ENCODE data around the gene HEY2.
"Not testable (repeated sequence)": the region's sequence is repeated elsewhere in the genome, so short reads cannot be mapped to it uniquely, and the experiment has no call there.

Gene HEY2

DNA sequence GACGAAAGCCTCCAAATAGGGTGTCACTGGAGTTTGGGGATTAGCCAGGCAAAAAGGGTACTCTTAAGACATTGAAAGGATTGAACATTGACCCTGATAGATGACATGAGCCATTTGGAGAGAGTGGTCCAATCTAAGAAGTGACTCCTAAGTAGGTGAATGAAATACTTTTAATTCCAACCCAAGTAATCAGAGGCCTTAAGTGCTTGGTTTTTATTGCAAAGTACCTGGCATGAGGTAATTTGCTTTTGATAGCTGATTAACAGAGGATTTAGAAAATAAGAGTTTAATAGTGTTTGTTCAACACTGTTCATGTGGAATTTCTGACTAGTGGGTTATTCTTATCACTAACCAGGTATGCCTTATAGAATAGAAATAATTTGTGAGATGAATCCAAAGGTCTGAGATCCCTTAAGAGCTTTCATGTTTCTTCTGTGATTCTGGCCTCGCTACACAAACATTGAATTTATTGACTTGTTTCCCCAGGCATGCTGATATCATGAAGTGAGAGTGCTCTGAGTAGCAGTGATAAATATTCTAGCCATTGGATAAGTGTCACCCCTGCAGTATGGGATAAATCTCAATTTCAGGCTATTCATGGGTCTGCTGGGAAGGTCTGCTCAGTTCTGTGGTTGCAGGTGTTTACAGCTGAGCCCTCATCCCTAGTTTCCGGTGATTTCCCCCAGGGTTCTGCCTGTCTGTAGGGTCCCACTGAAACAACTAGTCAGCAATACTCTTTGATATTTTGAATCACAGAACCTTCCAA is 47.9 kb downstream of the HEY2 start:
- DNase-seq, result no peak

DNA sequence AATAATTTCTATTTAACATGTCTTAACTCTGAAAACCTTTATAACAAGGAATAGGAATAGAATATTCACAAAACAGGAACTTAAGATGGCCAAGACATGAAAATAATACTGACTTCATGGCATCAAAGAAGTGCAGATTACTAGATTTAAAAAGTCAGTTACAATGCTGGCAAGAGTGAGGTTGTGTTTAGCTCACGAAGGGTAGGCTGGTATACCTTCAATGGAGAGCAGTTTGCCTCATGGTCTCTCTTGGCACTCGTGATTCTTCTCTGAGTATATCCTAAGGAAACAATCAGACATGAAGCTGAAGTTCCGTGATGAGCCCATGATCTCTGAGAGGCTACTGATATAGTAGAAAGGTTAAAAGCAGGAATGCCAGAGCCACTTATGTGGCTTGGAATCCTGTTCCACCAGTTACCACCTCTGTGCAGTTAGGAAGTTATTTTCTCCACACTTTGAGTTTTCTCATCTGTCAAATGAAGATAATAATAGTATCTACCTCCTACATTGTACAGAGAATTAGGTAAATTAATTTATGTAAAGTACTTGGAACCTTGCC is 48.5 kb downstream of the HEY2 start:
- no peak for DNase-seq

DNA sequence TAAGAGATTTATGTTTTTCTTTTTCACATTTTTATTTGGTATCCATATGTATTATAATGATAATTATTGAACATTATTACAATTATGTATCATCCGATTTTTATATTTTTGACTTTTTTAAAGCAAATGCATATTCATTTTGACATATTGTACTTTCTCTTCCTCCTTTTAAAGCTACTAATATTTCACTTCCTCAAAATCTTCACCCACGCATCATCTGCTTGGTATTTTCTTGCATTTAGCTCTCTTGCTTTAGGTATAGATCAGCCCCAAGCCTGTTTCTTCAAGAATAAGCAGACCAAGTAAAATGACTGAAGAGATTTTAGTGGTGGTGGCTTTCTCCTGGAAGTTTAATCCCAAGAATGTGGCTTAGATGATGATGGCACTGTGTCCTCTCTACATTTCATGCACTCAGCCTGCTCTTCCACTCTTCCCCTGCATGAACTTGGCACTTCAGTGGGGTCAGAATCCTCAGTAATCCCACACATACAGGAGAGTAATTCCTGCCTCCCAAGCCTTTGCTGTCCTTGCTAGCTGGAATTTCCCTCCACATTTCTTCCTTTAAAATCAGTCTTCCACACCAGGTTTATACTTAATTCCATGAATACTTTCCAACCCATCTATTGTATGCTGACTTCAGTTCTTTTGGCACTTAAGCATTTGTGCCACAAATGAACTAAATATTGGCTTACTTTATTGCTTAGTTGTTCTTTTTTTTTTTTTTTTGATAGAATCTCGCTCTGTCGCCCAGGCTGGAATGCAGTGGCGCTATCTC is 49.5 kb downstream of the HEY2 start:
- peak; percentile 28 for DNase-seq

DNA sequence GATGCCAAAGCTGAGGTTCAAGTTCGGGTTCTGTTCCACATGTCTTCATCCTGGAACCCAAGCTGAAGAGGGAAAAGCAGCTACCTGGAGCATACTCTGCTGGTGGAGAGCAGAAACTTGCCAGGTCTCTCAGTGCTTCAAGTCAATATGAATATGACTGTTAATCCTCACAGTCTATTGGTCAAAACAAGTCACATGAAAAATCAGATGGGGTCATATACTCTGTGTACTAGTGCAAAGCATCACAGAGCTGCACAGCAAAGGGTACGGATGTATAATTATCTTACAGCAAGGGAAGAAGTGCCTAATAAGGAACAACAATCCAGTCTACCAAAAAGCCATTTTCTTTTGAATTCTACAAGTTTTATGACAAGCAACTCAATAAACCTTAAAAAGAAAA is 53.0 kb downstream of the HEY2 start:
- DNase-seq, result no peak

DNA sequence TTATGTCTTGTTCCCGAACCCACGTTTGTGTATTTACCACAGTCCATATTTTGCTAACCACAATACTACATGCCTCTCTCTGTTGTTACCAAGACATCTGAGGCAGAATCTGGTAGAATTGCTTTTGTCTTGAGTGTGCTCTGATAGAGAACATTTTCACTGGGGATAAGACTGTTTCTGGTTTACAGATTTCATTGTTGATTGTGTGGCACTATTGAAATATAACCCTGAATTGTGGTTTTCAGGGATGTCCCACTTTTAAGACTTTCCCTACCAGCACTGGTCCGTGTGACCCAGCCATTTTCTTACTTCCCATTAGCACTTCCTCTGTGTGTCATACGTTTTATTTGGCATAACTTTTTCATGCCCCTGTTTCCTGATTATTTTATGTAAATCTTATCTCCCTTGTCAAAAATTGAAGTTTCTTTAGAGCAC is 53.5 kb downstream of the HEY2 start:
- DNase-seq, result peak; percentile 19

DNA sequence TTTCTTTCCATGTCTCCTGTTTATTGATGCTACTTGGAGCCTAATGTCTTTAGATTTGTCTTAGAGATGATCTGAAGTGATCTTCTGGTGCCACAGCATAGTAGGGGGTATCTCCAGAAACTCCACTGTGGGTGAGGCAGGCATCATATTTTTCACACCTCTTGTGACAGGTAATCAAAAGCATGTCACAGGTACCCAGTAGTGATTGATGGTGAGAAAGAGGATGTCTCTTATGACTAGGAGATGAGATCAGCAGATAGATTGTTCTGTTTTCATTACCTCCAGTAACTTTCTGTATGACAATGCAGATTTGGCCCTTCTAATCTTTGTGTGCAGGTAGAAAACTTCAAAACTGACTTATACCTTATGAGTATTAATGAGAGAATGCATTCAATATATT is 54.8 kb downstream of the HEY2 start:
- DNase-seq, result no peak

DNA sequence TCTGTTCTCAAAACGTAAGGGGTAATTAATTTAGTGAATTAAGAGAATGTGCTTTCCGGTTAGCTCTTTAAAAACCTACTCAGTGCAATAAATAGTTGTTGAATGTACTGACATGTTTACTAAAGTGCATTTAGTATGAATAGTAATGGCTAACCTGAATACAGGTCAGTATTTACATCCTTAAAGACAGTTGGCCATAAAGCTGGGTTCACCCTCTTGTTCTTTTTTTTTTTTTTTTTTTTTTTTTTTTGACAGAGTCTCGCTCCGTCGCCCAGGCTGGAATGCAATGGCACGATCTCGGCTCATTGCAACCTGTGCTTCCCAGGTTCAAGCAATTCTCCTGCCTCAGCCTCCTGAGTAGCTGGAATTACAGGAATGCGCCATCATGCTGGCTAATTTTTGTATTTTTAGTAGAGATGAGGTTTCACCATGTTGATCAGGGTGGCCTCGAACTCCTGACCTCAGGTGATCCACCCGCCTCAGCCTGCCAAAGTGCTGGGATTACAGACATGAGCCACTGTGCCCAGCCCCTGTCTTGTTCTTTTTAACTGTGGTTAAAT is 55.5 kb downstream of the HEY2 start:
- not testable (repeated sequence) for DNase-seq

DNA sequence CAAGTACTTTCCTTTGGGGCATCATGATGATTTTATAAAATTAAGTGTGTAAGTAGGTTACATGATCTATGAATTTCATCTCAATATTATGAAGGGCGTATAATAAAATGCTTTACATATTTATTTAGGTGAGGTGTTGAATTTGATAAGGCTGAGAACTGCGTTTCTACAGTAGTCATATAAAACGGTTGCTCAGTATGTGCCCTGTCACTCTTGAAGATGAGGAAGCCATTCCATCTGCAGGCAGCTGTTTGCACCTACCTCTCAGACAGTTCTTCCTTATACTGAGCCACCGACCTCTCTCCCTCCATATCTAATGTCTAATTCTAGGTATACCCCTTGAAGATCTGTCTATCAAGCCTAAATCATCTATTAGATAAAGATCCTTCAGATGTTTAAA is 57.4 kb downstream of the HEY2 start:
- DNase-seq, result no peak

DNA sequence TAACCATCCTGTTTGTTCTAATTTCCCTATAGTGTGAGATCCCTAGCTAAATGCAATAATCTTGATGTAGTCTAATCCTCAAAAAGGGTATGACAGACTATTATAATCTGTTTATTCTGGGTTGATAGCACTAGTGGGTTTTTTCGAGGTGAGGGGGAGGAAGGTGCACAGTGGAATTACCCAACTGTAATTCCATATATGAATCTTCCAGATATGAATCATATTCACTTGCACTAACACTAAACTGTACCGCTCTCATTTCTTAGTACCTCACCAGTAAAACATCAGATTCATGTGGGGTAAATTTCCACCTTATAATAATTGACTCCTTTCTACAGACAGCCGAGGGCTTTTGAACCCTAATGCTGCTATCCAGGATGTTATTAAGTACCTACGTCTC is 57.9 kb downstream of the HEY2 start:
- DNase-seq, result no peak

DNA sequence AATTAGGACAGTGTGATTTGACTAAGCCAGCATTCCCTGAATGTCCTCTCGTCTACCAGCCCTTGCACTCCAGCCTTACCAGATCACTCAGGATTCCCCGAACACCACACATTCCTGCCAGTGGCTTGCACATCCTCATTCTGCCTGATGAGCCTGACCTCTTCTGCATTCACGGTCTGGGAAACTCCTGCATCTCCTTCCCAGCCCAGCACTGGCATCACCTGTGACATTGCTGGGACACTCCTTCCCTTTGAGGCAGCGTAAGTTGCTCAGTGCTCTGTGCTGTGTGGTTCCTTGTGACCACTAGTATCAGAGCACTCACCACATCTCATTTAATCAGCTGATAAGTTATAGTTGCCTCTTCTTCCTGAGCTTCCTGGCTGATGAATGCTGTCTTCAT is 58.6 kb downstream of the HEY2 start:
- DNase-seq, result no peak

DNA sequence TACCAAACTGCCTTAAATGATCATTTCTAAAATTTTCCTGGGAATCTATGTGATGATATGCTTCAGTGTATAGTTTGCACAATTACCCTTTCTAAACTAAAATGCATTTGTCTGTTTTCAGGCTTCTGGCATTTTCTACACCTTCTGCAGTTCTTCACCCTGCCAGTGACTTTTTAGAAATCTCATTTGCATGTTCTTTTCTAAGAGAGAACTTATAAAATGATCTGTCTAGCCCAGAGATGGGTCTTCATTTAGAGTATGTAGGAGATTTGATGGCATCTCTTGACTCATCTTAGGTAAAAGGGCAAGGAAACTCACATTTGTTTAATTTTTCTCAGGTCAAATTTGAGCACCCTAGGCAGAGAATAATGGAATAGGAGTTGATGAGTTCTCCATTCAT is 59.2 kb downstream of the HEY2 start:
- DNase-seq, result no peak

DNA sequence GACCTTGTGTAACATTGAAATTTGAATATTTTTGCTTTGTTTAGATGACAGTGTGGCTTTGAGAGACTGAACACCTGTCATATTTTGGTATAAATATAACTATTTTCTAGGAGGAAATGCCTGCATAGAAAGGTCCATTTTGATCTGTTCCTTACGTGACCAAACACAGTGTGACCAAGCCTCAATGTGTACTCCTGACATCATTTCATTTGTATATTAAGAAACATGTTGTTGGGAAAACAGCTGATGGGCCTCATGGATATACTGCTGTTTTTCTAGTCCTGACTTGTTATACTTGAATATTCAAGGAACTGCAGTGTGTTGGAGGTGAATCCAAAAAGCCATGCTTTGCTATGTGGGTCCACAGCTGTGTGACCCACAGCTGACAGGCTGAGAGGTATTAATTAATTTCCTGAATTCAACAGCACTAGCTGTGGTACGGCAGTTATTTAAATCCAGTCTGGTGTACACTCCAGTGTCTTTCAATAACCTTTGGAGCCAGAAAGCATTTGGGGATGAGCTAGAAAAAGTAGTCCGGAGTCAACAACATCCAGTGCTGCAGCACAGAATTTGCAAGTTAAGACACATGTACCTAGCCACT is 60.2 kb downstream of the HEY2 start:
- no peak for DNase-seq

DNA sequence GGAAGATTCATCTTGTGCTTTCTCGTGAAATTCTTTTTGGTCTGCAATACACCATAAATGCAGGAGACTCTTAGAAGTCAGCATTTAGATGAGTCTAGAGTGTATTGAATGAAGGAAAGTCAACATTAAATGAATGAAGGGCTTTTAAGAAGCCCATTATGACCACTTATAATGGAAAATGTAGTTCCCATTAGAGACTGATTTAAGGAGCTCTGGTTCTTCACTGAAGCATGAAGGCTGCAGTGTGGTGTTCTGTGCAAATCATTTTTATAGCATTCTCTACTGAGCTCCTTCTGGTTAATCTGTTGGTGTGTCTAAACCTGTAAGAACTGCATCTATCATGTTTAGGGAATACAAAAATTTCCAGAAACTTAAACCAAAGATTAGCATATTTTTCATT is 61.0 kb downstream of the HEY2 start:
- DNase-seq, result no peak

All from fibroblast of skin of right quadriceps (primary cell).